Posterior vena cava (tissue), 2 donors: ENCODE results near the gene MRPS31. TPM values are rescaled to one million over a fixed set of nuclear protein-coding genes. Genes with fewer than 3 reads are reported as not detected.
"Not testable (repeated sequence)": the region's sequence is repeated elsewhere in the genome, so short reads cannot be mapped to it uniquely, and the experiment has no call there.

Source experiments
- DNase-seq: peaks from one replicate; pipeline ENCODE4 v3.0.0-alpha.2; 2020; ENCODE audit warnings: low spot score
- intact Hi-C, 2 donors: fragments of 100-400 bp; cut with DNase I; formaldehyde crosslinking; loops; one replicate each; pipeline versions ENCODE4 v1.14.1 to v1.14.2; 2022 to 2023
- total RNA-seq, 2 donors: library from RNA; stranded (reverse); fragmentation: NEBNext Ultra II Directional; extraction: Animal tissue kit (Norgen Biotek cat#: 25700); gene quantifications; one replicate each; pipeline ENCODE4 v1.2.1, GENCODE V29; 2021
- donor health status: DM: yes; HTN: yes; CAD: no.
- donor health status: DM: yes; HTN: yes; CAD: no.

Gene MRPS31
- total RNA-seq, 2 donors from 2014 or later = 14.9 to 16.8 TPM

- no peak for DNase-seq
- intact Hi-C loops = no loop called here
These were observed 419 bp downstream of the MRPS31 start for GRCh38 chr13:40770609-40770933.

DNA sequence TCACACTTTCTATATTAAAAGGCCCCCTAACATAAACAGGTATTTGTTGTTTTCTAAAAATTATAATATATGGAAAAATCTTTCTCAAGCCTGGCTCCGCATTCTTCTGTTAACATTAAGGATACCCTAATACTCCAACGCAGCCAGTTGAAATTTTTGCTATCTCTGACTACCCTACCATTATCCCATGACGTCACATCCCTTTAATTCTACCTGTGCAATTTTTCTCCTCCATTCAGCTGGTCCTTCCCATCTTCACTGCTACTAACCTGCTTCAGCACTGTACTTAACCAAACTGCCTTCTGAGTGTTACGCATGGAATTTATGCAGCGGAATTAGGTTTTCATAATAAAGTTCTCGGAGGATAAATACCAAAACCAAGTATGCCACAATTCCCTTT is 1.0 kb downstream of the MRPS31 start:
- DNase-seq = no peak
- intact Hi-C loops = no loop called here

GRCh38 chr13:40765602-40766001 is 5.4 kb downstream of the MRPS31 start:
- intact Hi-C loops = no loop called here
- DNase-seq = no peak

DNA sequence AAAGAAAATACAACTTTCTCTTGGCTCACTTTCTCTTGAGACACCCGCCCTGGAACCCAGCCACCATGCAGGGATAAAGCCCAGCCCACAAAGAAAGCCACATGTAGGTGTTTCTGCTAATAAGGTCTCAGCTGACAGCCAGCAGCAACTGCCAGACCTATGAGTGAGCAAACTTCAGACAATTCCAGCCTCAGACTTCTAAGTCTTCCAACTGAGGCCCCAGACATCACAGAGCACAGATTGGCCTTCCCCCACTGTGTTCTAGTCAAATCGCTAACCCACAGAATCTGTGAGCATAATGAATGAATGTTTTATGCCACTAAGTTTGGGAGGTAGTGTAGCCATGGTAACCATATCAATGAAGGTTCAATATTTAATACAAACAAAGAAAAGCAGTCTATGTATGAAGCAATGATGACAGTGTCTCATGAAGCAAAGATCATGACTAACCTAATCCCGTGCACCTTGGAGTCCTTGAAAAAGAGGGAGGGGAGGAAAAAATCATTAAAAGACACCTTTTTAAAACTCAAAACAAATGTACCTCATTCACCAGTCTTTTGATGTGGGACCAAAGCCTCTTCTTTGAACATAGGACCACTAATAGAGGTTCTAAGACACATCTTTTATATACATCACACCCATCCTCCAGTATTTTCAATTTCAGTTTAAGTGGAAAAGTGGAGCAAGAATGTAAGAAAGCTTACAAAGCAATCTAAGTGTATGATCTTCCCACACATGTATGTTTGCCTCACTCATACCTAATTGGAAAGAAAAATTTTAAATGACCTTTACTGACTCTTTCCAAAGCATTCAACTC is 6.2 kb downstream of the MRPS31 start:
- intact Hi-C loops = no loop called here

GRCh38 chr13:40762849-40763248 is 8.1 kb downstream of the MRPS31 start:
- no peak for DNase-seq

More for the DNA sequence above, 6.2 kb downstream of the MRPS31 start:
- DNase-seq = no peak

DNA sequence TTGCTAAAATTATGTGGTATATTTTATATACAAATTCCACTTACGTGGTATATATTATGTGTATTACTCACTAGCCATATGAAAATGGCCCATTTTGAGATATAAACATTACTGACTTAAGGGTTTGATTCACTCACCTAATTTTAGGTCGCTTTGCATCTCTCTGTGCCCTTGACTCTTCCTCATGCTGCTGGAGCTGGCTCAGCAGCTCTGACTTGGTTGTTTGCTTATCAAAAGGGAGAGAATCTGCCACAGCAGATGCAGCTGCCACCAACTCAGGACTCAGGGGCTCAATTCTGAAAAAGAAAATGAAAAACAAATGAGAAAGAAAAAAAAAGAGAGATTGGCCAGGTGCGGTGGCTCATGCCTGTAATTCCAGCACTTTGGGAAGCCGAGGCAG is 12.2 kb downstream of the MRPS31 start:
- intact Hi-C loops = no loop called here
- DNase-seq = no peak

More at GRCh38 chr13:40762849-40763248, 8.1 kb downstream of the MRPS31 start:
- intact Hi-C loops = no loop called here

GRCh38 chr13:40756042-40756441 is 14.9 kb downstream of the MRPS31 start:
- no peak for DNase-seq
- intact Hi-C loops = no loop called here

DNA sequence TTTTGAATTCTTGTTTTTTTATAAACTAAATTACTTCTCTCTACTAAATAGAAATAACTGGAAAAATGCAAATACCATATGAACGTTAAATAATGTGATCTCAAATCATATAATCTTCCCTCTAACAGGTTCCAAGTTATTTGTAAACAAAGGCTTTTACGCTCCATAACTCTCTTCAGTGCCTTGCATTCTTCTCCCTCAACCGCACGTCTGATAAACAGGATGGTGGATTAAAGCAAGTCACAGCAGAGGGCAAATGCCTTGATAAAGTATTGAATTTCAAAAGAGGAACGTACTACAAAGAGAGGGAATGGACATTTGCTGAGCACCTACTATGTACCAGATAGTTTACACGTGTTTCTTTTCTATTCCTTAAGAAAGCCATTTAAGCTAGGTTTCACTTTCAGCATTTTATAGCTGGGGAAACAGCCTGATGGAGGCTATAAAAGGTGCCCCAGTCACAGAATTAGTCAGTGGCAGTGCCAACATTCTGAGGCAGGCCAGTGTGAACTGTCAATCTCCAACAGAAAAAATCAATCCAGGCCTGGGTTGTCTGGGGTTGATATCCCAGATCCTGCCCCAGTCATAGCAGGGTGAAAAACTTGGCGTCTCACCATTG is 15.8 kb downstream of the MRPS31 start:
- no peak for DNase-seq
- intact Hi-C loops = no loop called here

GRCh38 chr13:40749327-40749726 is 21.7 kb downstream of the MRPS31 start:
- DNase-seq = no peak
- intact Hi-C loops = no loop called here

DNA sequence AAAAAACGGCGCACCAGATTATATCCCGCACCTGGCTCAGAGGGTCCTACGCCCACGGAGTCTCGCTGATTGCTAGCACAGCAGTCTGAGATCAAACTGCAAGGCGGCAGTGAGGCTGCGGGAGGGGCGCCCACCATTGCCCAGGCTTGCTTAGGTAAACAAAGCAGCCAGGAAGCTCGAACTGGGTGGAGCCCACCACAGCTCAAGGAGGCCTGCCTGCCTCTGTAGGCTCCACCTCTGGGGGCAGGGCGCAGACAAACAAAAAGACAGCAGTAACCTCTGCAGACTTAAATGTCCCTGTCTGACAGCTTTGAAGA is 35.8 kb downstream of the MRPS31 start:
- DNase-seq, intact Hi-C loops: not testable (repeated sequence)

DNA sequence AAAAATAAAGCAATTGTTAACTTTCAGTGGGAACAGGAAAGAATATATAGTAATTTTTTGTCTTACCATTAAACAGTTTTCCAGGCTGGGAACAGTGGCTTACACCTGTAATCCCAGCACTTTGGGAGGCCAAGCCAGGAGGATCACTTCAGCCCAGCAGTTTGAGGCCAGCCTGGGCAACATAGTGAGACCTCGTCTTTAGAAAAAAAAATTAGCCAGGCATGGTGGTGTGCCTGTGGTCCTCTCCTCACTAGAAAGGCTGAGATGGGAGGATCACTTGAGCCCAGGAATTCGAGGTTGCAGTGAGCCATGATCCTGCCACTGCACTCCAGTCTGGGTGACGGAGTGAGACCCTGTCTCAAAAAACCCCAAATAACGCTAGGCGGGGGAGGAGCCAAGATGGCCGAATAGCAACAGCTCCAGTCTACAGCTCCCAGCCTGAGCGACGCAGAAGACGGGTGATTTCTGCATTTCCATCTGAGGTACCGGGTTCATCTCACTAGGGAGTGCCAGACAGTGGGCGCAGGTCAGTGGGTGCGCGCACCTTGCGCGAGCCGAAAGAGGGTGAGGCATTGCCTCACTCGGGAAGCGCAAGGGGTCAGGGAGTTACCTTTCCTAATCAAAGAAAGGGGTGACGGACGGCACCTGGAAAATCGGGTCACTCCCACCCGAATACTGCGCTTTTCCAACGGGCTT is 36.3 kb downstream of the MRPS31 start:
- DNase-seq, intact Hi-C loops: not testable (repeated sequence)

GRCh38 chr13:40732658-40733057 is 38.3 kb downstream of the MRPS31 start:
- intact Hi-C loops = no loop called here
- DNase-seq = no peak

DNA sequence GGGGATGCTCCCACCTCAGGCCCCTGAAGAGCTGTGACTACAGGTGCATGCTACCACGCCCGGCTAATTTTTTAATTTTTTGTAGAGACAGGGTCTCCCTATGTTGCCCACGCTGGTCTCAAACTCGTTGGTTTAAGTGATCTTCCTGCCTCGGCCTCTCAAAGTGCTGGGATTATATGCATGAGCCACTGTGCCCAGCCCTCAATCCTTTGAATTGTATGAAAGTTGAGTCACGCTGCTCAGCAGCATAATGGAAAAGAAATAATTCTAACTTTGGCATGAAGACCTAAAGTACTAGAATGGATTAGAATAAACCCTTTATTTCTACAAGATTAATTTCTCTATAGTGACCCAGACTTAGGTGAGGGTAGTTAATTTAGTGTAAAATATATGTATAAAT is 42.4 kb downstream of the MRPS31 start:
- intact Hi-C loops = no loop called here
- DNase-seq = no peak

DNA sequence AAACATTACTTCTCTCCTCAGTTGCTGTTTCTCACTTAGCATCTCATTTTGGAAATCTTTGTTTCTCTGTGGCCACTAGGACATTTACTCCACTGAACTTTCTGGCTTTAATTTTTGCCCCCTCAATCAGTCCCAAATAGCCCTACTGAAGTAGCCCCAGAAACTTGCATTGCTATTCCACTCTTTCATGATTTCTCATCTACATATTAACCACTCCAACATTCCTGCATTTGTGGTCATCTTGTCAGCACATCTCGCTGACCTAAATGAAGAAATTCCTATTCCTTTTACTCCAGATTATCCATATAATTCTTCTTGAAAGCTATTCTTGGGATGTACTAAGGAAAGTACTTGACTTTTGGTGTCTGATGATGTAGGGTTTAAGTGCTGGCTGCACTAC is 56.6 kb downstream of the MRPS31 start:
- DNase-seq = not testable (repeated sequence)

GRCh38 chr13:40706439-40706838 is 64.6 kb downstream of the MRPS31 start:
- intact Hi-C loops = no loop called here
- no peak for DNase-seq

More for the DNA sequence above, 56.6 kb downstream of the MRPS31 start:
- intact Hi-C loops = not testable (repeated sequence)

GRCh38 chr13:40697711-40698110 is 73.3 kb downstream of the MRPS31 start:
- DNase-seq = no peak
- intact Hi-C loops = no loop called here

GRCh38 chr13:40694426-40694825 is 76.6 kb downstream of the MRPS31 start:
- DNase-seq = no peak
- intact Hi-C loops = no loop called here

- intact Hi-C loops = no loop called here
- no peak for DNase-seq
These were observed 78.0 kb downstream of the MRPS31 start for GRCh38 chr13:40692946-40693345.

DNA sequence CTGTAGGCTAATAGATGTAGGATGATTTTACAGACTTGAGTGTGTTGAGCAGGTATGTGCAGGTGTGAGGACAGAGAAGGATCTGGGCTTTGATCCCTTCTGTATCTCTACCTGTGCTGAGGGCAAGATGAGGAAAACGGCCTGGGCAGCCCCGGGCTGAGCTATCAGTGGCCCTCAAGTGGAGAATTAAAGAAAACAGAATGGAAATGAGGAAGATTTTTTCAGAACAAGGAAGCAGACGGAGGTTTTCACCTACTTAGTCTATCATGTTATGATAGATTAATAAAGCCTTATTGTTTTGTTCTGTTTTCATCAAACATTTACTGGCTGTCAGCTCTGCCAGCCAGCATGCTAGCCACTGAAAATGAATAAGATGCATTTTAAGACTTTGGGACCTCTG is 82.2 kb downstream of the MRPS31 start:
- no peak for DNase-seq
- intact Hi-C loops = loop anchor here (10.0 kb wide), 3 partner anchors 744 to 1014 kb away; no protein-coding TSS in a partner anchor

DNA sequence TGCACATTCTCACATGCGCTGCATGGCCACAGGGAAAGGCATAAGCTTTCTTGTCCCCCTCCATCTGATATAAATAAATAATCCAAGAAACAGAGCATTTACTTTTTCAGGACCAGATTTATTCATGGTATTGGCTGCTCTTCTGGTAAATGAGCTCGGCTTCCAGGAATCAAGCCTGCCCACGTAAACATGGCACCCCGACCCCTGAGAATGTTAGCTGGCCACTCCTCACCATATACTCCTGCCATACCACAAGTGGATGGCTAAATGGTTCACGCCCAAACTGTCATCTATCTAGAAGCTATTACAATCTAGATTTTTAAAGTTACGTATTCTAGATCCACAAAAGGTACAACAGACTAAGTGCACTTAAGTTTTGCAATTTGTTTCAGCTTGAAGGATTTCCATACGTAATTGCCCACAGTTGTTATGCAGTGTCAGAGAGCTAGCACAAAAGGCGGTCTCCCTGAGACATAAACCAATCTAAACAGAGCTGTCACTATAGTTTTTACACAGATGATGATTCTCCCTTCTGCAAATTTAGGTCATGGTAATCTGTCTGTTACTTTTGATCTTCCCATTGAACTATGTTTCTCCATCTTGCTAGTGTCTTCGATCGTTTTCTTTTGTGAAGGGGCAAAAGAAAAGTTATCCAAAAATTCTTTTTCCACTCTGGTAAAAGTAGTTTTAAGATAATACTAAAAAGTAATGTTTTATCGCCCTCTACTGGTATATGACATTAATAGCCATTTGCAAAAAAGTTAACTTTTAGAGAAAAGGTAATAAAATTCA is 88.3 kb downstream of the MRPS31 start:
- intact Hi-C loops = loop anchor here (10.0 kb wide), 3 partner anchors 738 to 1008 kb away; no protein-coding TSS in a partner anchor
- DNase-seq = no peak
